ENCODE results near the gene HECTD4. TPM values are rescaled to one million over a fixed set of nuclear protein-coding genes. Genes with fewer than 3 reads are reported as not detected.

Gene HECTD4
- total RNA-seq, 1 experiment from 2014 or later, result 31.2 TPM

DNA sequence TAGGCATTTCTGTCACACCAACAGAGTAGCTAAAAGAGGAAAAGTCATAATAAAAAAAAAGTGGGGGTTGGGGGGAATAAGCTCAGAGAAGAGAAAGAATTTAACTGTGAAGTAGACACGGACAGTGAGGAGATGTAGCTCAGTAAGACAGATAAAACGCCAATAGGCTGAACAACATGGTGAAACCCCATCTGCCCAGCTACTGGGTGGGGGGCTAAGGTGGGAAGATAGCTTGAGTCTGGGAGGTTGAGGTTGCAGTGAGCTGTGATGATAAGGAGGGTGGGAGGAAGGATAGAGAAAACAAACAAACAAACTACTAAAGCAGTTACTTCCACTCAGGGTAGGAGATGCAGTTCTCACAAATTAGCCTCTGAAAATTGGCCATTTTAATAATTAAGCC, 25.0 kb downstream of the HECTD4 start:
- Histone ChIP-seq H4K20me1 (ENCODE audit: insufficient read depth) (no peaks in the 10 kb centered on the region), H3K4me3 (replicated peaks in 1 of 2; ENCODE audit: low read depth in 1 of 2, low read length in 2 of 2) (no peak overlapping the region), H3K27ac (ENCODE audit: low read depth, low read length) (no peak overlapping the region), H2AFZ (ENCODE audit: low read depth, low read length, poor library complexity, severe bottlenecking) (no peak overlapping the region), H3K9me3 (ENCODE audit: control insufficient read depth in 1 of 2, insufficient read depth in 1 of 2, low read depth in 1 of 2, low read length in 2 of 2) (no peaks in the 10 kb centered on the region), H3K4me2 (ENCODE audit: low read length) (no peak overlapping the region), H3K79me2 (ENCODE audit: insufficient read depth, low read length) (no peaks in the 10 kb centered on the region; the same call in 1 of the 2 replicates), H3K9me2 (ENCODE audit: insufficient read depth) (no peaks in the 10 kb centered on the region), H3K27me3 (ENCODE audit: insufficient read depth, low read length) (no peaks in the 10 kb centered on the region), H3K36me3 (ENCODE audit: control insufficient read depth in 1 of 2, insufficient read depth in 2 of 2, low read length in 2 of 2) (no peaks in the 10 kb centered on the region), H3K4me1 (ENCODE audit: control insufficient read depth in 1 of 2, insufficient read depth in 2 of 2, low read length in 2 of 2) (peaks cover 6 to 21% of the 10 kb centered on the region in 2 experiments), H3K9ac (ENCODE audit: low read length) (no peak overlapping the region)
- CTCF ChIA-PET, result interaction anchor here (1.6 kb wide), 1 partner anchor 62 kb away, joined by 4 read pairs; no protein-coding TSS in a partner anchor
- no peak for DNase-seq (ENCODE audit: low read depth, low spot score)
- ATAC-seq, result no peak
- TF ChIP-seq JUND (IDR thresholded peaks at IDR 0.05) (no peak), ZFX (IDR thresholded peaks at IDR 0.05) (no peak)
- POLR2A ChIA-PET, result no interaction called here
- RAD21 ChIA-PET (ENCODE audit: low non-redundant PET in 1 of 2, low total read pairs in 2 of 2, uncharacterized antibody in 2 of 2, unreplicated experiment in 2 of 2), result no interaction called here
- no TSS peak for BruUV-seq (replicated peaks)
- intact Hi-C loops (cut with micrococcal nuclease), result no loop called here

DNA sequence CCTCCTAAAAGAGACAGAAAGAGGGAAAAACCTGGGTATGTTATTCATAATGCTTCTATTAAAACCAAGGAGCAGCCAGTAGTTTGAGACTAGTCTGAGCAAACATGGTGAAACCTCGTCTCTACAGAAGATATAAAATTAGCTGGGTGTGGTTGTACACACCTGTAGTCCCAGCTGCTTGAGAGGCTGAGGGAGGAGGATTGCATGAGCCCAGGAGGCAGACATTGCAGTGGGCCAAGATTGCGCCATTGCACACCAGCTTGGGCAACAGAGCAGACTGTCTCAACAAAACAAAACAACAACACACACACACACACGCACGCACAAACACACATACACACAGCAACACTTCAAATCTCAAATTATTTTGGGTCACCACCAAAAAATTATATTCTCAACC, 27.8 kb downstream of the HECTD4 start:
- TF ChIP-seq YY1 (IDR thresholded peaks at IDR 0.05; ENCODE audit: extremely low read depth, insufficient replicate concordance, low read depth, low read length), result no peak
- TF ChIP-seq EZH2phosphoT487 (IDR thresholded peaks at IDR 0.05; ENCODE audit: borderline replicate concordance), result no peak
- TF ChIP-seq, protein P1, sequence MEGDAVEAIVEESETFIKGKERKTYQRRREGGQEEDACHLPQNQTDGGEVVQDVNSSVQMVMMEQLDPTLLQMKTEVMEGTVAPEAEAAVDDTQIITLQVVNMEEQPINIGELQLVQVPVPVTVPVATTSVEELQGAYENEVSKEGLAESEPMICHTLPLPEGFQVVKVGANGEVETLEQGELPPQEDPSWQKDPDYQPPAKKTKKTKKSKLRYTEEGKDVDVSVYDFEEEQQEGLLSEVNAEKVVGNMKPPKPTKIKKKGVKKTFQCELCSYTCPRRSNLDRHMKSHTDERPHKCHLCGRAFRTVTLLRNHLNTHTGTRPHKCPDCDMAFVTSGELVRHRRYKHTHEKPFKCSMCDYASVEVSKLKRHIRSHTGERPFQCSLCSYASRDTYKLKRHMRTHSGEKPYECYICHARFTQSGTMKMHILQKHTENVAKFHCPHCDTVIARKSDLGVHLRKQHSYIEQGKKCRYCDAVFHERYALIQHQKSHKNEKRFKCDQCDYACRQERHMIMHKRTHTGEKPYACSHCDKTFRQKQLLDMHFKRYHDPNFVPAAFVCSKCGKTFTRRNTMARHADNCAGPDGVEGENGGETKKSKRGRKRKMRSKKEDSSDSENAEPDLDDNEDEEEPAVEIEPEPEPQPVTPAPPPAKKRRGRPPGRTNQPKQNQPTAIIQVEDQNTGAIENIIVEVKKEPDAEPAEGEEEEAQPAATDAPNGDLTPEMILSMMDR (IDR thresholded peaks at IDR 0.05 in 2 of 3, conservative IDR thresholded peaks at IDR 0.05 in 1 of 3; ENCODE audit: borderline replicate concordance in 1 of 3, insufficient read depth in 1 of 3, low read depth in 2 of 3, low read length in 2 of 3), result no peak
- TF ChIP-seq, protein P2, sequence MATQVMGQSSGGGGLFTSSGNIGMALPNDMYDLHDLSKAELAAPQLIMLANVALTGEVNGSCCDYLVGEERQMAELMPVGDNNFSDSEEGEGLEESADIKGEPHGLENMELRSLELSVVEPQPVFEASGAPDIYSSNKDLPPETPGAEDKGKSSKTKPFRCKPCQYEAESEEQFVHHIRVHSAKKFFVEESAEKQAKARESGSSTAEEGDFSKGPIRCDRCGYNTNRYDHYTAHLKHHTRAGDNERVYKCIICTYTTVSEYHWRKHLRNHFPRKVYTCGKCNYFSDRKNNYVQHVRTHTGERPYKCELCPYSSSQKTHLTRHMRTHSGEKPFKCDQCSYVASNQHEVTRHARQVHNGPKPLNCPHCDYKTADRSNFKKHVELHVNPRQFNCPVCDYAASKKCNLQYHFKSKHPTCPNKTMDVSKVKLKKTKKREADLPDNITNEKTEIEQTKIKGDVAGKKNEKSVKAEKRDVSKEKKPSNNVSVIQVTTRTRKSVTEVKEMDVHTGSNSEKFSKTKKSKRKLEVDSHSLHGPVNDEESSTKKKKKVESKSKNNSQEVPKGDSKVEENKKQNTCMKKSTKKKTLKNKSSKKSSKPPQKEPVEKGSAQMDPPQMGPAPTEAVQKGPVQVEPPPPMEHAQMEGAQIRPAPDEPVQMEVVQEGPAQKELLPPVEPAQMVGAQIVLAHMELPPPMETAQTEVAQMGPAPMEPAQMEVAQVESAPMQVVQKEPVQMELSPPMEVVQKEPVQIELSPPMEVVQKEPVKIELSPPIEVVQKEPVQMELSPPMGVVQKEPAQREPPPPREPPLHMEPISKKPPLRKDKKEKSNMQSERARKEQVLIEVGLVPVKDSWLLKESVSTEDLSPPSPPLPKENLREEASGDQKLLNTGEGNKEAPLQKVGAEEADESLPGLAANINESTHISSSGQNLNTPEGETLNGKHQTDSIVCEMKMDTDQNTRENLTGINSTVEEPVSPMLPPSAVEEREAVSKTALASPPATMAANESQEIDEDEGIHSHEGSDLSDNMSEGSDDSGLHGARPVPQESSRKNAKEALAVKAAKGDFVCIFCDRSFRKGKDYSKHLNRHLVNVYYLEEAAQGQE (IDR thresholded peaks at IDR 0.05; ENCODE audit: low read depth), result no peak
- no peak for TF ChIP-seq ZFX (IDR thresholded peaks at IDR 0.05)
- TF ChIP-seq CEBPB (IDR thresholded peaks at IDR 0.05; ENCODE audit: low read depth), result no peak
- TF ChIP-seq RAD21 (IDR thresholded peaks at IDR 0.05; ENCODE audit: low read depth), result no peak
- TF ChIP-seq EGR1 (IDR thresholded peaks at IDR 0.05; ENCODE audit: low read depth), result no peak
- TF ChIP-seq, protein P3, sequence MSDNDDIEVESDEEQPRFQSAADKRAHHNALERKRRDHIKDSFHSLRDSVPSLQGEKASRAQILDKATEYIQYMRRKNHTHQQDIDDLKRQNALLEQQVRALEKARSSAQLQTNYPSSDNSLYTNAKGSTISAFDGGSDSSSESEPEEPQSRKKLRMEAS (IDR thresholded peaks at IDR 0.05), result no peak
- no peak for TF ChIP-seq POLR2AphosphoS5 (IDR thresholded peaks at IDR 0.05; ENCODE audit: low read depth, low read length)
- no peak for TF ChIP-seq SP1 (IDR thresholded peaks at IDR 0.05; ENCODE audit: low read depth)
- Histone ChIP-seq H4K20me1 (ENCODE audit: insufficient read depth) (no peaks in the 10 kb centered on the region), H2AFZ (ENCODE audit: low read depth, low read length, poor library complexity, severe bottlenecking) (no peak overlapping the region), H3K27me3 (ENCODE audit: insufficient read depth, low read length) (no peaks in the 10 kb centered on the region), H3K4me3 (replicated peaks in 1 of 2; ENCODE audit: low read depth in 1 of 2, low read length in 2 of 2) (no peak overlapping the region), H3K4me1 (ENCODE audit: control insufficient read depth in 1 of 2, insufficient read depth in 2 of 2, low read length in 2 of 2) (peaks cover 6 to 21% of the 10 kb centered on the region in 2 experiments), H3K4me2 (ENCODE audit: low read length) (peak overlapping the region; percentile 19; the same call in 1 of the 2 replicates), H3K36me3 (ENCODE audit: control insufficient read depth in 1 of 2, insufficient read depth in 2 of 2, low read length in 2 of 2) (no peaks in the 10 kb centered on the region), H3K9me2 (ENCODE audit: insufficient read depth) (no peaks in the 10 kb centered on the region), H3K9ac (ENCODE audit: low read length) (no peak overlapping the region), H3K9me3 (ENCODE audit: control insufficient read depth in 1 of 2, insufficient read depth in 1 of 2, low read depth in 1 of 2, low read length in 2 of 2) (no peaks in the 10 kb centered on the region), H3K27ac (ENCODE audit: low read depth, low read length) (no peak overlapping the region), H3K79me2 (ENCODE audit: insufficient read depth, low read length) (no peaks in the 10 kb centered on the region; the same call in 1 of the 2 replicates)
- RAD21 ChIA-PET (ENCODE audit: low non-redundant PET in 1 of 2, low total read pairs in 2 of 2, uncharacterized antibody in 2 of 2, unreplicated experiment in 2 of 2), result no interaction called here
- CTCF ChIA-PET, result no interaction called here
- no TSS peak for BruUV-seq (replicated peaks)
- ATAC-seq (no peak), DNase-seq (ENCODE audit: low read depth, low spot score) (no peak)
- POLR2A ChIA-PET, result no interaction called here
- intact Hi-C loops (cut with micrococcal nuclease), result no loop called here
